H1 (cell line): Measurements from ENCODE around the gene URGCP. TPM values are rescaled to one million over a fixed set of nuclear protein-coding genes. Genes with fewer than 3 reads are reported as not detected.
A peak's percentile ranks its signal among the peaks of the same experiment; 100 is the strongest.

Source experiments
- CEBPB ChIP-seq: IDR thresholded peaks from 2 replicates; pipeline ENCODE4 v1.6.1; 2012; ENCODE audit warnings: low read depth, low read length
- CHD1 ChIP-seq: IDR thresholded peaks from 2 replicates; pipeline ENCODE4 v1.6.1; 2012; ENCODE audit warnings: low read depth, low read length, improper control_type of control experiment
- HDAC2 ChIP-seq, 2 experiments: fragments of 300-600 bp in 1 of 2; sonication (generic) in 1 of 2; IDR thresholded peaks; 2 replicates each; pipeline ENCODE4 v1.6.1; 2011 to 2012; ENCODE audit warnings: low read depth in 2 of 2, low read length in 2 of 2, mild to moderate bottlenecking in 2 of 2, moderate library complexity in 2 of 2, borderline replicate concordance in 1 of 2, inconsistent platforms in 1 of 2
- HDAC6 ChIP-seq: IDR thresholded peaks from one replicate; pipeline ENCODE4 v1.7.1; 2012; ENCODE audit warnings: low read depth, mild to moderate bottlenecking, inconsistent platforms, low read length, moderate library complexity
- RBBP5 ChIP-seq: IDR thresholded peaks from 2 replicates; pipeline ENCODE4 v1.7.1; 2012; ENCODE audit warnings: low read depth, mild to moderate bottlenecking, inconsistent platforms, low read length, moderate library complexity, borderline replicate concordance
- SIRT6 ChIP-seq: IDR thresholded peaks from one replicate; pipeline ENCODE4 v1.7.1; 2012; ENCODE audit warnings: low read length, inconsistent platforms
- SIX5 ChIP-seq: IDR thresholded peaks from 2 replicates; pipeline ENCODE4 v1.6.1; 2011; ENCODE audit warnings: mild to moderate bottlenecking, low read depth, low read length
- SP4 ChIP-seq: IDR thresholded peaks from 2 replicates; pipeline ENCODE4 v1.6.1; 2012; ENCODE audit warnings: low read length, inconsistent platforms
- polyA plus RNA-seq, 7 experiments: library from polyadenylated mRNA; depleted of rRNA in 3 of 7; stranded (reverse) in 5 of 7; unstranded in 2 of 7; fragments of >200 nt in 5 of 7; fragments of 200-250 nt in 2 of 7; gene quantifications; 1 replicate in 5 of 7; 2 replicates in 1 of 7; 4 replicates in 1 of 7; pipeline versions ENCODE4 v1.2.1 to v1.2.3, GENCODE V29; 2011 to 2013; ENCODE audit warnings: missing spikeins in 2 of 7, mixed read lengths in 2 of 7
- total RNA-seq: library from RNA; stranded (reverse); fragmentation: NEBNext Ultra II Directional; extraction: Animal tissue kit (Norgen Biotek cat#: 25700); gene quantifications from 2 replicates; pipeline ENCODE4 v1.2.1, GENCODE V29; 2021
- TF ChIP-seq, protein P1 (sequence below): fragments of 300-600 bp; sonication (generic); IDR thresholded peaks from 2 replicates; pipeline ENCODE4 v1.7.1; 2012; ENCODE audit warnings: low read length, moderate library complexity, mild to moderate bottlenecking, inconsistent platforms; ENCODE audit not compliant: insufficient replicate concordance
- TF ChIP-seq, protein P2 (sequence below): IDR thresholded peaks from 2 replicates; pipeline ENCODE4 v1.6.1; 2012; ENCODE audit warnings: inconsistent platforms

The URGCP gene
- total and polyA plus RNA-seq, 2 of the 8 experiments (the other 6 are each of a cell fraction or from before 2014, with no cell fraction given) = 9.0 to 18.7 TPM

DNA sequence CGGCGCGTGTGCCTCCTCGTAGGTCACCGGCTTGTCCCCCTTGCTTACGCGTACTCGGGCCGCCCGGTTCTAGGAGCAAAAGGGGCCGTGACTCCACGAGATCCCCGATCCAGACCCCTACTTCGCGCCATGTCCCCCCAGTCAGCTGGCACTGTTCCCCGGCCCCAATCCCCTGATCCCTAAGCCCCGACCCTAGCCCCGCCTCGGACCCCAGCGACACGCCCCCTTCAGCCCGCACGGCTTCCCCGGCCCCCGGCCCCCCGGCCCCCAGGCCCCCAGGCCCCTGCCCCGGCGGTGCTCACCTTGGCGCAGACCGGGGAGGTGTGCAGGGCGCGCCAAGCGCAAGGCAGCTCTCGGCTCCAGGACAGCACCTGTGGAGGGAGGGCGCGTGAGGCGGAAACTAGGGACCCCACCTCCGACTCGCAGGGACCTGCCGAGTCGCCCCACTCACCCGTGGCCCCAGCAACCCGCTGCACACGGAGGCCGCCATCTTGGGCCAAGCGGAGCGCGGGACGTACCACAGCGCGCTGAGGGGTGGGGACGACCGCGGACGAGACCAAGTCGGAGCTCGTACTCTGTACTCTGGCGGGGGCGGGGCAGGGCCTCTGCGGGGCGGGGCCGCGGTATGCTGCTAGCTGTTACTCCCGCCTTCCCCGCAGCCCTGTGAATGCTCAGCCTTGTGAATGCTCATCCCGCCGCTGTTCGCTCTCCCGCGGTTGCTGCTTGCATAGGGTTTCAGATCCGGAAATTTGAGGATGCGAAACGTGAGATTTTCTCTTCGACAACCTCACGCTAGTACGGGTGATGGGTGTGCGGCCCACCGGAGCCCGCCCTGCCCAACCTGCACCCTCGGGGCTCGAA is 37.2 kb downstream of the URGCP start, which contains the start of gene MRPS24 (continued):
- TF ChIP-seq, protein P1, sequence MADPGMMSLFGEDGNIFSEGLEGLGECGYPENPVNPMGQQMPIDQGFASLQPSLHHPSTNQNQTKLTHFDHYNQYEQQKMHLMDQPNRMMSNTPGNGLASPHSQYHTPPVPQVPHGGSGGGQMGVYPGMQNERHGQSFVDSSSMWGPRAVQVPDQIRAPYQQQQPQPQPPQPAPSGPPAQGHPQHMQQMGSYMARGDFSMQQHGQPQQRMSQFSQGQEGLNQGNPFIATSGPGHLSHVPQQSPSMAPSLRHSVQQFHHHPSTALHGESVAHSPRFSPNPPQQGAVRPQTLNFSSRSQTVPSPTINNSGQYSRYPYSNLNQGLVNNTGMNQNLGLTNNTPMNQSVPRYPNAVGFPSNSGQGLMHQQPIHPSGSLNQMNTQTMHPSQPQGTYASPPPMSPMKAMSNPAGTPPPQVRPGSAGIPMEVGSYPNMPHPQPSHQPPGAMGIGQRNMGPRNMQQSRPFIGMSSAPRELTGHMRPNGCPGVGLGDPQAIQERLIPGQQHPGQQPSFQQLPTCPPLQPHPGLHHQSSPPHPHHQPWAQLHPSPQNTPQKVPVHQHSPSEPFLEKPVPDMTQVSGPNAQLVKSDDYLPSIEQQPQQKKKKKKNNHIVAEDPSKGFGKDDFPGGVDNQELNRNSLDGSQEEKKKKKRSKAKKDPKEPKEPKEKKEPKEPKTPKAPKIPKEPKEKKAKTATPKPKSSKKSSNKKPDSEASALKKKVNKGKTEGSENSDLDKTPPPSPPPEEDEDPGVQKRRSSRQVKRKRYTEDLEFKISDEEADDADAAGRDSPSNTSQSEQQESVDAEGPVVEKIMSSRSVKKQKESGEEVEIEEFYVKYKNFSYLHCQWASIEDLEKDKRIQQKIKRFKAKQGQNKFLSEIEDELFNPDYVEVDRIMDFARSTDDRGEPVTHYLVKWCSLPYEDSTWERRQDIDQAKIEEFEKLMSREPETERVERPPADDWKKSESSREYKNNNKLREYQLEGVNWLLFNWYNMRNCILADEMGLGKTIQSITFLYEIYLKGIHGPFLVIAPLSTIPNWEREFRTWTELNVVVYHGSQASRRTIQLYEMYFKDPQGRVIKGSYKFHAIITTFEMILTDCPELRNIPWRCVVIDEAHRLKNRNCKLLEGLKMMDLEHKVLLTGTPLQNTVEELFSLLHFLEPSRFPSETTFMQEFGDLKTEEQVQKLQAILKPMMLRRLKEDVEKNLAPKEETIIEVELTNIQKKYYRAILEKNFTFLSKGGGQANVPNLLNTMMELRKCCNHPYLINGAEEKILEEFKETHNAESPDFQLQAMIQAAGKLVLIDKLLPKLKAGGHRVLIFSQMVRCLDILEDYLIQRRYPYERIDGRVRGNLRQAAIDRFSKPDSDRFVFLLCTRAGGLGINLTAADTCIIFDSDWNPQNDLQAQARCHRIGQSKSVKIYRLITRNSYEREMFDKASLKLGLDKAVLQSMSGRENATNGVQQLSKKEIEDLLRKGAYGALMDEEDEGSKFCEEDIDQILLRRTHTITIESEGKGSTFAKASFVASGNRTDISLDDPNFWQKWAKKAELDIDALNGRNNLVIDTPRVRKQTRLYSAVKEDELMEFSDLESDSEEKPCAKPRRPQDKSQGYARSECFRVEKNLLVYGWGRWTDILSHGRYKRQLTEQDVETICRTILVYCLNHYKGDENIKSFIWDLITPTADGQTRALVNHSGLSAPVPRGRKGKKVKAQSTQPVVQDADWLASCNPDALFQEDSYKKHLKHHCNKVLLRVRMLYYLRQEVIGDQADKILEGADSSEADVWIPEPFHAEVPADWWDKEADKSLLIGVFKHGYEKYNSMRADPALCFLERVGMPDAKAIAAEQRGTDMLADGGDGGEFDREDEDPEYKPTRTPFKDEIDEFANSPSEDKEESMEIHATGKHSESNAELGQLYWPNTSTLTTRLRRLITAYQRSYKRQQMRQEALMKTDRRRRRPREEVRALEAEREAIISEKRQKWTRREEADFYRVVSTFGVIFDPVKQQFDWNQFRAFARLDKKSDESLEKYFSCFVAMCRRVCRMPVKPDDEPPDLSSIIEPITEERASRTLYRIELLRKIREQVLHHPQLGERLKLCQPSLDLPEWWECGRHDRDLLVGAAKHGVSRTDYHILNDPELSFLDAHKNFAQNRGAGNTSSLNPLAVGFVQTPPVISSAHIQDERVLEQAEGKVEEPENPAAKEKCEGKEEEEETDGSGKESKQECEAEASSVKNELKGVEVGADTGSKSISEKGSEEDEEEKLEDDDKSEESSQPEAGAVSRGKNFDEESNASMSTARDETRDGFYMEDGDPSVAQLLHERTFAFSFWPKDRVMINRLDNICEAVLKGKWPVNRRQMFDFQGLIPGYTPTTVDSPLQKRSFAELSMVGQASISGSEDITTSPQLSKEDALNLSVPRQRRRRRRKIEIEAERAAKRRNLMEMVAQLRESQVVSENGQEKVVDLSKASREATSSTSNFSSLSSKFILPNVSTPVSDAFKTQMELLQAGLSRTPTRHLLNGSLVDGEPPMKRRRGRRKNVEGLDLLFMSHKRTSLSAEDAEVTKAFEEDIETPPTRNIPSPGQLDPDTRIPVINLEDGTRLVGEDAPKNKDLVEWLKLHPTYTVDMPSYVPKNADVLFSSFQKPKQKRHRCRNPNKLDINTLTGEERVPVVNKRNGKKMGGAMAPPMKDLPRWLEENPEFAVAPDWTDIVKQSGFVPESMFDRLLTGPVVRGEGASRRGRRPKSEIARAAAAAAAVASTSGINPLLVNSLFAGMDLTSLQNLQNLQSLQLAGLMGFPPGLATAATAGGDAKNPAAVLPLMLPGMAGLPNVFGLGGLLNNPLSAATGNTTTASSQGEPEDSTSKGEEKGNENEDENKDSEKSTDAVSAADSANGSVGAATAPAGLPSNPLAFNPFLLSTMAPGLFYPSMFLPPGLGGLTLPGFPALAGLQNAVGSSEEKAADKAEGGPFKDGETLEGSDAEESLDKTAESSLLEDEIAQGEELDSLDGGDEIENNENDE = no peak
- TF ChIP-seq RBBP5 = peak; percentile 92; the same call in 1 of the 2 replicates
- peak; percentile 90 for TF ChIP-seq CHD1
- TF ChIP-seq SIX5 = peak; percentile 21; the same call in 1 of the 2 replicates
- TF ChIP-seq CEBPB = no peak
- peak; percentile 31 to 74; a peak in 2 of 4 replicates for TF ChIP-seq HDAC2 (IDR thresholded peaks at IDR 0.05; ENCODE audit: borderline replicate concordance in 1 of 2, low read depth in 2 of 2, low read length in 2 of 2)
- TF ChIP-seq SIRT6 = no peak
- no peak for TF ChIP-seq HDAC6
- TF ChIP-seq, protein P2, sequence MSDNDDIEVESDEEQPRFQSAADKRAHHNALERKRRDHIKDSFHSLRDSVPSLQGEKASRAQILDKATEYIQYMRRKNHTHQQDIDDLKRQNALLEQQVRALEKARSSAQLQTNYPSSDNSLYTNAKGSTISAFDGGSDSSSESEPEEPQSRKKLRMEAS = peak; percentile 62; the same call in 1 of the 2 replicates
- TF ChIP-seq SP4 = no peak
